DMS53 treated with DMSO at 0.1 percent for 48 hours (cell line): ENCODE data around the gene FAXDC2.
"Not testable (repeated sequence)": the region's sequence is repeated elsewhere in the genome, so short reads cannot be mapped to it uniquely, and the experiment has no call there.

Source experiments
- DNase-seq: peaks from one replicate; lab custom pipeline; 2025; ENCODE audit not compliant: unreplicated experiment; lab: John Stamatoyannopoulos, UW

FAXDC2 gene

DNA sequence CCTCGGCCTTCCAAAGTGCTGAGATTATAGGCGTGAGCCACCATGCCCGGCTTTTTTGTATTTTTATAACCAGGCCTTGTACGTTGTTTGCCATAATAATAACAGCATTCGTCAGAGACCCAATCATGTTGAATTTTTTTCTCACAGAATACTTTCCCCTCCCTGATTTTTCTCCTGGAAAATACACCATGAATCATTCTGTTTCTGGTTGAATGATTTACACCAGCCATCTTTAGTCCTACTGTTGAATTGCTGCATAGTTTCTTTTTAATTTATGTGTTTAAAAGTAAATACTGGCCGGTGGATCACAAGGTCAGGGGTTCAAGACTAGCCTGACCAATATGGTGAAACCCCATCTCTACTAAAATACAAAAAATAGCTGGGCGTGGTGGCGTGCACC is 11.5 kb upstream of the FAXDC2 start:
- no peak for DNase-seq

DNA sequence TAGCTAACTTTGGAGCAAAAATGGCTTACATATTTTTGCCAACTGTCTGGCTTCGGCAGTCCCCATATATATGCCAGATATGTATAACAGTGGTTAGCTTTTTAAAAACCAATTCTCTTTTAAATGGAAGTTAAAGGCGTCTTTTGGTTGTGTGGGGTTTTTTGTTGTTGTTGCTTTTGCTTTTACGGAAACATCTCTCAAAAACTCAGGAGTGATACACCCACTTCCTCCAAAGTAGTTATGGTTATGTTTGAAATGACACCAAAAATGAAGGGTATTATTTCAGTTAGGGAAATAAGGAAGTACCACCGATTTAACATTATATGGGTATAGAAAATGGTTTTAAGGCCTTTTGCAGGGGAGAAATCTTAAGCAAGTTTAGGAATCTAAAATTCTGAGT is 10.4 kb upstream of the FAXDC2 start:
- no peak for DNase-seq

DNA sequence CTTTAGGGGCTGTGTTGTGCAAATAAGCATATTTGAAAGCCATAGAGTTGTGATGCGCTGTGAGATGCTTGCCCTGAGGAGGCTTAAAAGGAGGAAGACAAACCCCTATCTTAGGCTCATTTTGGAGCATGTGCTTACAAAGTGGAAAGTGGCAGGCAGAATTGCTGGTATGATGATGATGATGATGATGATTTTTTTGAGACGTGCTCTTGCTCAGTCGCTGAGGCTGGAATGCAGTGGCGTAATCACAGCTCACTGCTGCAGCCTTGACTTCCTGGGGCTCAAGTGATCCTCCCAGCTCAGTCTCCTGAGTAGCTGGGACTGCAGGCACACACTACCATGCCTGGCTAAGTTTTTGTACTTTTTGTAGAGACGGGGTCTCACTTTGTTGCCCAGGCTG is 9.7 kb upstream of the FAXDC2 start:
- no peak for DNase-seq

DNA sequence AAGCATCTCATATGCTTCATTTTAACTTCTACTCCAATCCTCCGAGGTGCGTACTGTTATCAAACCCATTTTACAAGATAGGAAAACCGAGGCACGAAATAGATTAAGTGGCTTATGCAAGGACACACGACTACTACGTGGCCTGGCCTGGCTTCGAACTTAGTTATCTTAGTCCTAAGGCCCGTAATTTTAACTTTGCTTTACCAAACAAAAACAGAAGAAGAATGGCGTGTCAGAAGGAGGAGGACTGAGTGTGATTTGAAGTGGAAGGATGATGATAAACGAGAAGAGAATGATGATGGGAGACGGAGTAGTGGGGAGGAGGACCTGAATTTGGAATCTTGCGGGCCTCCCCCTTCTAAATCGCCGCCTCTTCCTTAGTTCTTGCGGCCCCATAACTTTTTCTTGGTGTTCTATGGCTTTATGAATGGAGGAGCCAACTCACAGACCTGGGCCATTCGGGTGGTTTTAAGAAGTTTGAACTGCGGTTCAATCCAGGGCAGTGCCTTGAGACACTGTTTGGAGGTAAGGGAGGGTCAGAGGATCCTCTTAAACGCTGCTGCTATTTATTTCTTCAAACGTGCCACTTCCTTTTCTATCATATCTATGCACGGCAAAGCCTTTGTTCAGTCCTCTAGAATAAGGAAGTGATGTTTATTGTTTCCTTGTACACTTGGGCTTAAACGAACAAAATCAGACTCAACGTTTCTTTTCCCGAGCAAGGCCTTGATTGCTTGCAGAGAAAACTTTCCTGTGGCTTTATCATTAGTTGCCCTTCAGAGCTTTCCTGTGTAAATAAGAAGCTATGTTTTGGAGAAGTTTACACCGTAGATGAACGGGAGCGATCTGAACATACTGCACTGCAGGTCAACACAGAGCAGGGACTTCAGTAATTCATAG is 8.8 kb upstream of the FAXDC2 start:
- peak; percentile 18 for DNase-seq

DNA sequence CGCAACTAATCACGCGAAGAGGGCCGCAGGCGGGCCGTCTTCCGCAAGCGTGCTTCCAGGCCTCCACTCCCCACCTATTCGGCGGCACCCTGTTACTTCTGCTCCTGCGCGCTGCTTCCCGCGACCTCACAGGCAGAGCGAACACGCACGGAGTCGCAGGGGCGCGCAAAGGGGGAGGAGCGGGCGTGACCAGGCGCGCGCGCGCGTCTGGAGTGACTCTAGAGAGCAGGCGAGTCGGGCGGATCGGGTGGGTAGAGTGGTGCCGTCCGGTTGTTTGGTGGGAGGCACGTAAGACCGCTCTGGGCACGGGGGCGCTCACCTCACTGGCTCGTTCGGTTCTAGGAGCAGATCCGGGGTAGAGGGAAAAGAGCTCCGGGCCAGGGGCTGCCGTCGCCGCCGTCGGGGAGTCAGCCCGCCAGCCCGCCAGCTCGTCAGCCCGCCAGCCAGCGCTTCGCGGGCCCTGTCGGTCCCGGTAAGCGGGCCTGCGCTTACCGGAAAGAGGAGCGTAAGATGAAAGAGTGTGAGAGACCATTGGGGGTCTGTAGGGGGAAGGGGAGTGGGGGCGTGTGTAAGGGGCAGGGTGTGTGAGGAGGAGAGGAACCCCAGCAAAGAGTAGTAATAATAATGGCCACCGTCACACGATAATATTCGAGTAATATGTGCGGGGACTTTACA is 8.0 kb upstream of the FAXDC2 start, which contains the start of gene CNOT8:
TSS of gene CNOT8 (plus strand) at position 331 of the 675 bp plus-strand sequence. CDS start 4,652 bp downstream, outside the sequence.
- DNase-seq: peak; percentile 95

DNA sequence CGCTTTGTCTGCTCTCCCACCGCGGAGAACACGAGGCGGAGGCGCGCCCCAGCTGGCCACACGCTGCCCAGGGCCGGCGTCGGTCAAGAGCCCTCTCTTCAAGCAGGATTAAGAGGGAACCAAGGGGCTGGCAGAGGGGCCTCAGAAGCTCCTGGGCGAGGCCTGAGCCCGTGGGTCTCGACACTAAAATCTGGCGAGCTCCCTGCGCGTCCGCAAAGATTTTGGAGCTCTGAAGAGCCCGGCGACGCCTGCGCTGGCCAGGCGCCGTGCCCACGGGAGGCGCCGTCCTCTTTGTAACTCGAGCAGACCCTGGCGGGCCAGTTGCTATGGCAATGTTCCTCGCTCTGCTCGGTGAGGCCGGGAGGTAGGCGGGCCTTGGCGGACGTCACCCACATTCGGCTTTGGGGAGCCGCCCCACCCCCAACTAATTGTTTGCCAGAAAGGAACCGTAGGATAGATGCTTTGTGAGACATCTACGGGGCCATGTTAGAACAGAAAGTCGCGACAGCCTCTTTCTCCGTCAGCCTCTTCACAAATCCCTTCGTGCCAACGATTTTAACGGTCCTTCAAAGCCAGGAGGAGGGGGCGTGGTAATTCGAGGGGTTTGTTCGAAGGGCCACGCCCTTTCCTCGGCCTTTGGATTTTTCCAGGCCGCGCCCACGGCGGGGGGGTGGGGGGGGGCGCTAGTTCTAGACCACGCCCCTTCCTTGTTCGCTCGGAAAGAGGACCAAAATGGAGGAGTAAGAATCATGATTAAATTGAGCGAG is 7.3 kb upstream of the FAXDC2 start:
- peak; percentile 95 for DNase-seq

DNA sequence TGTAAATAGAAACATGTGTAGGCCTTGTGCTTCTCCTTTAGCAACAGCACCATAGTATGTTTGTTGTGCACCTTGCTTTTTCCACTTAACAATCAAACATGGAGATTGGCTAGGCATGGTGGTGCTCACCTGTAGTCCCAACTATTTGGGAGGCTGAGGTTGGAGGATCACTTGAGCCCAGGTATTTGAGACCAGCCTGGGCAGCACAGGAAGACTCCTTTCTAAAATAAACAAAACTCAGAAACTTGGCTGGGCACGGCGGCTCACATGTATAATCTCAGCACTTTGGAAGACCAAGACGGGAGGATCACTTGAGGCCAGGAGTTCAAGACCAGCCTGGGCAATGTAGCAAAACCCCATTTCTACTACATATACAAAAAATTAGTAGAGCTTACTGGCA is 948 bp upstream of the FAXDC2 start:
- DNase-seq: no peak

DNA sequence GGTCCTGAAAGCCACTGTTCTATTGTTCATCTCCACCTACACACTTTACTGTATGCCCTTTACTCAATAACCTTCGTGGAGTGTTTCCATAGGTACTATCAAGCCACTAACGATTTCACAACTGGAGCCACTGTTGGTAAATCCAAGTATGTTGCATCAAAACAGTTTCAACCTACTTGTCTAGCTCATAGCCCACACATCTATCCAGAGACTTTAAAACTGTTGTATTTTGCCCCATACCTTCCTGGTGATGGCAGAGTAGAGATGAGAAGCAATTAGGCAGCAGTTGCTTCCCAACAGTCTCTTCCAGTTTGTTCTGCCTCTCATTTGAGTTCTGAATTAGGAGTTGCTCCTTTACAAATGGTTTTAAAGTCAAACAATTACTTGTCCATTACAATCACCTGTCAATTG is 607 bp downstream of the FAXDC2 start:
- no peak for DNase-seq

DNA sequence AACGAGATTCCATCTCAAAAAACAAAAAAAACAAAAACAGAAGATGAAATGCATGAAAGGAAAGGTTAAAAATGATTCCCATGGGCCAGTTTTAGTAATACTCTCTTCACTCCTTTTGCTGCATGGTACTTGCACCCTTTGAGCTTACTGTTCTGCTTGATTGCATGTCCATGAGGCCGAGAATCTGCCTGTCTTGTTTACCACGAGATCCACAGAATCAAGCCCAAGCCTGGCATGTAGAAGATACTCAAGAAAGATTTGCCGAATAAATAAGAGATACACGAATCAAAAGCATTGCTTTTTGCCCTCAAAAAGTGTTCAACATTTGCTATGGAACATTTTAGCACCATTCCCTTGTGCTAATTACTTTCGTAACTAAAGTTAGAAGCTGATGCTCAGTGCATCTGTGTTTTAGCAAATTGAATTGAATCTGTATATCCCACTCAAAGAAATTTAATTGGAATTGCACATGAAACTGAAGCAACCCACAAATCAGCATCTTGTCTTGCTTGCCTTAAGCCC is 1.1 kb downstream of the FAXDC2 start:
- no peak for DNase-seq

DNA sequence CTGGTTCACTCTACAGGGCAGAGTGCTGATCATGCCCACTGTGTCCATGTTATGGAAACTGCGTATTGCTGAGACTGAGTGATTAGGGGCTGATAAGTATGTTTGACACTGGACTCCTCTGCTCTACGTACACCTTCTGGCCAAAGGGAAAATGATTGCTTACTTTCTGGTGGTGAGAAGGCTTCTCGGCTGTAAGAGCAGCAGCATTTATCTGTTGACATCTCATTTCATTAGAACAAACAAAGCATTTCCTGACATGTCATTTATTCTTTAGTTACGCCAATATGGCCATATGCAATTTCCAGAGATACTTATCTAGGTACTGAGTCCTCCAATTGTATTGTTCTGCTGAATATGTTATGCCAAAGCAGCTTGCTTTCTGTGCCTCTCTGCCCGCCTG is 5.6 kb downstream of the FAXDC2 start:
- peak; percentile 38 for DNase-seq

DNA sequence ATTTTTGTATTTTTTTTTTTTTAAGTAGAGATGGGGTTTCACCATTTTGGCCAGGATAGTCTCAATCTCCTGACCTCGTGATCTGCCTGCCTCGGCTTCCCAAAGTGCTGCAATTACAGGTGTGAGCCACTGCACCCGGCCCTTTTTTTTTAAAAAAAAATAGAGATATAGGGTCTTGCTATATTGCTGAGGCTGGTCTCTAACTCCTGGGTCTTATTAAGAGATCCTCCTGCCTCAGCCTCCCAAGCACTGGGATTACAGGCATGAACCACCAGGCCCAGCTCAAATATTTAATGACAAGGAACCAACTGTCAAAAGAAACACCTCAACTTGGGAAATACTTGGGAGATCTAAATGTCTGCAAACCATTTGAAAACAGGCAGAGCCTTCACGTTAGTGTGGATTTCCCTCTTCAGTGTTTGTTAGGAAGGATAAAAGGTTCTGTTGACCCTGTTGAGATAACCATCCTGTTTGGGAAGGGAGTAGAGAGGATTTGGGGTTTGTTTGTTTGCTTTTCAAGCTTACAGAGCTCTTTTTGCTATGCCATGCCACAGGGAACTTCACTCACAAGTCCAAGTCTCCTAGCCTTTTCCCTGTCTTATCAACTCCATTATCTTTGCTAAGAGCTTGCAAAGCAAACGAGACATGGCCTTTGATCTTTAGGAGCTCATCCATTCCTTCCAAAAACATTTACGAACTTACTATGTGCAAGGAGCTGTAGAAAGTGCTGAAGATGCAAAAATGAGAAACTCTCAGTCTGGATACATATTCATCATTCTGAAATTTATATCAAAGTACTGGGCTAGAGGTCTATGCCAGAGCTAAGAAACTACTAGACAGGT is 7.5 kb downstream of the FAXDC2 start:
- DNase-seq: no peak

DNA sequence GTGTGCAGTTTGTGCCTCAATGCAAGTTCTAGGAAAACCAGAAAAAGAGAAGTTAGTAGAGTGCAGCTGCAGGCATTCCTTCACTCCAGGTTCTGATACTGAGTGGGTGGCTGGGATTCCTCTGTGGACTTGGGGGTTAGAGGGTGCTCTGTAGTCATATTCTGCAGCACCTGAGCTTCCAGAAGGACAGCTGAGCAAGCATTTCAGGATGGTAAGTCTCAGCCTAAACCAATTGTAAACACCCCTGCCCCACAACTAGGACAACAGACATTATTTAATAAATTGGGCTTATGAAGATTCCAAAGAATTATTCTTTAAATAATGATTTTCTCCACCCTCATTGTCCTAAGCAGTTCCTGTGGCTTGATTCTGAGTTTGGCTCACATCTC is 9.1 kb downstream of the FAXDC2 start:
- DNase-seq: no peak

DNA sequence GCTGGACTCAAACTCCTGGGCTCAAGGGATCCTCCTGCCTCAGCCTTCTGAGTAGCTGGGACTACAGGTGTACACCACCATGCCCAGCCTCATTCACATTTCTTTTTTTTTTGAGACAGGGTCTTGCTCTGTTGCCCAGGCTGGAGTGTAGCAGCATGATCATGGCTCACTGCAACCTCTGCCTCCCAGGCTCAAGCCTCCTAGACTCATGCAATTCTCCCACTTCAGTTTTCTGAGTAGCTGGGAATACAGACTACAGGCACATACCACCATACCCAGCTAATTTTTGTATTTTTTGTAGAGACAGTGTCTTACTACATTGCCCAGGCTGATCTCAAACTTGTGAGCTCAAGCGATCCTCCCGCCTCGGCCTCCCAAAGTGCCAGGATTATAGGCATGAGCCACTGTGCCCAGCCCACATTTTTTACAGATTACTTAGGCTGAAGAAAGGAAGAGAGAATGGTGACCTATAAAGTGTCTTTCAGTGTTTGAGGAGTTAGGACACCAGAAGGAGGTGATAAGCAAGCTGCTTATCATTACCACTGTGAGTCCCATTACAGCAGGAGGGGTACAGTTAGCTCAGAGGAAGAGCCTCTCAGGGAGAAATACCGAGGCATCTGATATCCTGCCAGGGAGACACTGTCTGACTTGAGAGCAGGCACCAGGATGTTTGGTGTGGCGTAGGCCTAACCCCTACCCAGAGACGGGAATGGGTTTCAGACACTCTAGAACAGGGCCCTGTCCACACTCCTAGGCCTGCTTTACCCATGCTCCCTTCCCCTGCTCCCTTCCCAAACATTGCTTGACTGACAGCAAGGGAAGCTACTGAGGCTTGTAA is 9.7 kb downstream of the FAXDC2 start:
- no peak for DNase-seq

DNA sequence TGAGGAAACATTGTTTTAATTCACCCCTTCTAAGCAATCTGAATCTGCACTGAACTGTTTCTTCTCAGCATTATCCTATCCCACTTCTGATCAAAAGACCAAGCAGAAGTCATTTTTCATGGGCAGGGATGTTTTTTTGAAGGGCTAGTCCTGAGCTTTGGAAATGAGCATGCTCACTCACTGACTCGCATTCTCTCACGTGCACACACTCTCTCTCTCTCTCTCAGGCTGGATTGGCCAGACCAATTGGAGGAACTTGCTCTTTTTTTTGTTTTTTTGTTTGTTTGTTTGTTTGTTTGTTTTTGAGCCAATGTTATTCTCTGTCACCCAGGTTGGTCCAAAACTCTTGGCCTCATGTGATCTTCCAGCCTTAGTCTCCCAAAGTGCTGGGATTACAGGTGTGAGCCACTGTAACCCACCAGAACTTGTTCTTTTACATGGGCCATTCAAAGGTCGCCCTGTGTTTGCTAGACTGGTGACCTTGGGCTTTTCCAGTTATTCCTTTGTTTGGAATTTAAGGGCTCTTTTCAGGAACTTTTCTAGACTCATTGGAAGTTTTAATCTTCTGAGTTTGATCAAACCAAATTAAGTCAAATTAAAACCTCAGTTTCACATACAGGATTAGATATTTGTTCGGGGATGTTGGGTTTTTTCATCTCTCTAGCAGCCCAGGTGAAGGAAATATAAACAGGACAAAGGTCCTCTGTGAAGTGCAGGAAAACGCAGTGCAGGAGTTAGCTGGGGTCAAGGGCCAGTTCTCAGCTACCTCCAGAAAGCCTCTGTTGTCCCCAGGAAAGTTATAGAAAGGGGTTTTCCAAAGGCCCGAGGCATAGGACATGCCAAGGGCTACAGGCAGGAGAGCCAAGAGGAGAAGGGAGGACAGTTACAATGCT is 13.1 kb downstream of the FAXDC2 start:
- DNase-seq: no peak

DNA sequence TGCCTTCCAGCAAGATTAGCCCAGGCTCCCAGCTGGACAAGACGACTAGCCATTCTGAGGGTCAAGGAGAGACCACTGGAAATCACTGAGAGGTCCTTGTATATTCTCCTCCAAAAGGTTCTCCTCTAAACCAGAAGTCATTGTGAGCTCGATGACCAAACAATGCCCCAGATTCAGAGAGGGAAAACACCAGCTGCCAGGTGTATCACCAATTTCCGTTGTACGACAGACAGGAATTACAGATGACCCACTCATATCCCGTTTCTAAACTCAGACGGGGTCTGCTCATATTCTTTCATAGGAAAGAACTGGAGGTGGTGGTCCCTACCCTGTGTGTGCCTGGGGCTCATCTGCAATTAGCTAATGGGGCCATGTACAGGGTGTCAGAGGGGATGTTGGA is 14.2 kb downstream of the FAXDC2 start:
- peak; percentile 6 for DNase-seq

DNA sequence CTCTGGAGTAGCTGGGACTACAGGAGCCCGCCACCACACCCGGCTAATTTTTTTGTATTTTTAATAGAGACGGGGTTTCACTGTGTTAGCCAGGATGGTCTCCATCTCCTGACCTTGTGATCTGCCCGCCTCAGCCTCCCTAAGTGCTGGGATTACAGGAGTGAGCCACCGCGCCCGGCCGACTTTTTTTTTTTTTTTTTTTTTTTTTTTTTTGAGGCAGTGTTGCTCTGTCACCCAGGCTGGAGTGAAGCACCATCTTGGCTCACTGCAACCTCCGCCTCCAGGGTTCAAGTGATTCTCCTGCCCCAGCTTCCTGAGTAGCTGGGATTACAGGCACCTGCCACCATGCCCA is 14.7 kb downstream of the FAXDC2 start:
- DNase-seq: not testable (repeated sequence)

DNA sequence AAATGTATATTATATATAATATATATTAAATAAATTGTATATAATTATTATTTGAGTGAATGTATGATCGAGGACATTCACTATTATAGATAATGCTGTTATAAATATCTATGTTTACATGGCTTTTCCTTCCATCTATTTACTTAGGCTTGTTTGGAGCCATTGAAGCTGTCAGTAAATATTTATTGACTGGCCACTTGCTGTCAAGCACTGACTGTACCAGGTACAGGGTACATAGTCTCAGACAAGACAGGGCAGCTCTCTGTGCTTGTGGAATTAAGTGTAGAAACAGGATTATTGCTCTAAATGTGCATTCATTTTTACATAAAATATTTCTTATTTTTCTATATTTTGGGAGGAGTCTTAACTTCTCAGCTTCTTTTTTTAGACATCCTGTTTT is 16.4 kb downstream of the FAXDC2 start:
- peak; percentile 88 for DNase-seq

DNA sequence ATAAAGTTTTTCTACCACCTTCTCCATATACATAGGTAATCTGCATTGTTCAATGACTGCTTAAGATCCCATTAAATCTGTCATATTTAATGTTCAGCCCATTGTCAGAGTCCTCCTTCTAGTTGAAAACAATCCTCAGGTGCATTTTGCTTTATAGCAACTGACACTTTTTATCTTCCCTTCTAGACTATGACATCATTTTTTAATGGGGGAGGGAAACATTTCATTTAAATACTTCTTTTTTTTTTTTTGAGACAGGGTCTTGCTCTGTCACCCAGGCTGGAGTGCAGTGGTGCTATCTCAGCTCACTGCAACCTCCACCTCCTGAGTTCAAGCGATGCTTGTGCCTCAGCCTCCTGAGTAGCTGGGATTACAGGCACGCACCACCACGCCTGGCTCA is 17.6 kb downstream of the FAXDC2 start:
- DNase-seq: not testable (repeated sequence)

DNA sequence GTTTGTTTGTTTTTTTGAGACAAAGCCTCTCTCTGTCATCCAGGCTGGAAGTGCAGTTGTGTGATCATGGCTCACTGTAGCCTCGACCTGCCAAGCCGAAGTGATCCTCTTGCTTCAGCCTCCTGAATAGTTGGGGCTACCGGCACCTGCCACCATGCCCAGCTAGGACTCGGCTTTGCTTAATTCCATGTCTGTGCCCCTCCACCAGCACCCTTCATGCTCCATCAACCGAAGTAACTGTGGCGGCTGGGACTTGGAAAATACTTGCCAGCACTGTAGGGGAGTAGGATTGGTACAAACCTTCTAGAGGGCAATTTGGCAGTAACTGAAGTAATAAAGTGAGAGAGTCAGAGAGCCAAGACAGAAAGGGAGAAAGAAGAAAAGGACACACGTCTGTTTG is 19.0 kb downstream of the FAXDC2 start:
- DNase-seq: no peak
